GM12874 (cell line): ENCODE results near the gene MITF.

ENCODE experiments used
- CTCF ChIP-seq: IDR thresholded peaks from 2 replicates; pipeline ENCODE4 v1.5.1; 2011; ENCODE audit warnings: low read depth, mild to moderate bottlenecking, control low read depth, low read length, moderate library complexity; ENCODE audit not compliant: insufficient read depth

MITF gene

GRCh38 chr3:69777582-69777967, 38.3 kb downstream of the MITF start:
- TF ChIP-seq CTCF: no peak

- TF ChIP-seq CTCF: no peak
Measured at GRCh38 chr3:69781593-69781992, 42.3 kb downstream of the MITF start.

GRCh38 chr3:69784954-69785514, 45.8 kb downstream of the MITF start:
- no peak for TF ChIP-seq CTCF

- no peak for TF ChIP-seq CTCF
Measured at GRCh38 chr3:69785769-69786320, 46.6 kb downstream of the MITF start.

GRCh38 chr3:69786854-69787253, 47.6 kb downstream of the MITF start:
- TF ChIP-seq CTCF: no peak

GRCh38 chr3:69787436-69788168, 48.3 kb downstream of the MITF start:
- TF ChIP-seq CTCF: no peak

- TF ChIP-seq CTCF: no peak
Measured at GRCh38 chr3:69791106-69791505, 51.8 kb downstream of the MITF start.
